ENCODE results near the gene SPRY2. TPM values are rescaled to one million over a fixed set of nuclear protein-coding genes. Genes with fewer than 3 reads are reported as not detected.

The SPRY2 gene
- total RNA-seq, 4 donors from 2014 or later = 26.4 to 40.4 (median 37.0) TPM

DNA sequence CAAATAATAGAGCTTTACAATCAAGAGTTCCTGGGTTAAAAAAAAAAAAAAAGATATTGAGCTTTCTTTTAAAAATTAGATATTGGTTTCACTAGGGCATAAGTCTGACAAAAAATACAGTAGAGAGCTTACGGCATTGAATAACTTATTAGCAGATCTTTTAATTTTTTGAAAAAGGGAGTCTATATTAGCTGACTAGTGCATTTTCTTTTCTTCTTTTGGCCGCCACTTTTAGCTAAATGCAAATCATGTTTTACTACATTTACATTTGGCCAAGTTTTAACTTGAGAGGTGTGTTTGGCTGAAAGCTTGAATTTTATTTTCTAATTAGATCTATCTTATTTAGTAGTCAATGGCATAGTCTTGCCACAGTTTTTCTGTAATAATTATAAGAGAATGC lies 43.4 kb downstream of the SPRY2 start:
- TF ChIP-seq, protein P1, sequence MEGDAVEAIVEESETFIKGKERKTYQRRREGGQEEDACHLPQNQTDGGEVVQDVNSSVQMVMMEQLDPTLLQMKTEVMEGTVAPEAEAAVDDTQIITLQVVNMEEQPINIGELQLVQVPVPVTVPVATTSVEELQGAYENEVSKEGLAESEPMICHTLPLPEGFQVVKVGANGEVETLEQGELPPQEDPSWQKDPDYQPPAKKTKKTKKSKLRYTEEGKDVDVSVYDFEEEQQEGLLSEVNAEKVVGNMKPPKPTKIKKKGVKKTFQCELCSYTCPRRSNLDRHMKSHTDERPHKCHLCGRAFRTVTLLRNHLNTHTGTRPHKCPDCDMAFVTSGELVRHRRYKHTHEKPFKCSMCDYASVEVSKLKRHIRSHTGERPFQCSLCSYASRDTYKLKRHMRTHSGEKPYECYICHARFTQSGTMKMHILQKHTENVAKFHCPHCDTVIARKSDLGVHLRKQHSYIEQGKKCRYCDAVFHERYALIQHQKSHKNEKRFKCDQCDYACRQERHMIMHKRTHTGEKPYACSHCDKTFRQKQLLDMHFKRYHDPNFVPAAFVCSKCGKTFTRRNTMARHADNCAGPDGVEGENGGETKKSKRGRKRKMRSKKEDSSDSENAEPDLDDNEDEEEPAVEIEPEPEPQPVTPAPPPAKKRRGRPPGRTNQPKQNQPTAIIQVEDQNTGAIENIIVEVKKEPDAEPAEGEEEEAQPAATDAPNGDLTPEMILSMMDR (IDR thresholded peaks at IDR 0.05) = no peak
- TF ChIP-seq POLR2A (IDR thresholded peaks at IDR 0.05) = no peak
- no peak for DNase-seq (ENCODE audit: low spot score in 2 of 2)
- H3K4me3 ChIP-seq (ENCODE audit: low read depth, poor library complexity, severe bottlenecking) = no peak overlapping the region
- WGBS, 2 donors = 47 to 59% methylated on average over 2 of the region's 2 CpGs
- intact Hi-C loops (cut with DNase I; ENCODE audit: low total_unique reads) = no loop called here

DNA sequence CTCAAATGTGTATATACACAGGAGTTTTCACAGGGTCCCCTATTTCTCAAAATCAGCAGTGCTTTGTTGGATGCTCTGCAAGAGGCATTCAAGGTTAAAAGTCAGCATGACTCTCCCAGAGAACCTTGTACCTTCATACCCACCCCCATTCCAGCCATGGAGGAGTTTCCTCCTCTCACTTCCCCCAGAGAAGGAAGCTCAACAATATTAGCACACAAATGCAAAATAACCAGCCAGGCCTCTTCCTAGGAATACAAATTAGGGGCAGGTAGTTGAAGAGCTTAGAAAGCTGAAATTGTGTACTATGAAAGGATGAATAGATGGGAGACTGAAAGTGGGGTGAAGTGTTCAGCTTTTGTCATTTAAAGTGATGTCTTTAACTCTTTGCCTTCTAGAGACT lies 43.8 kb downstream of the SPRY2 start:
- no peak for DNase-seq (ENCODE audit: low spot score in 2 of 2)
- H3K4me3 ChIP-seq (ENCODE audit: low read depth, poor library complexity, severe bottlenecking) = no peak overlapping the region
- no peak for TF ChIP-seq POLR2A (IDR thresholded peaks at IDR 0.05)
- TF ChIP-seq, protein P1 (IDR thresholded peaks at IDR 0.05) = no peak
- intact Hi-C loops (cut with DNase I; ENCODE audit: low total_unique reads) = no loop called here

DNA sequence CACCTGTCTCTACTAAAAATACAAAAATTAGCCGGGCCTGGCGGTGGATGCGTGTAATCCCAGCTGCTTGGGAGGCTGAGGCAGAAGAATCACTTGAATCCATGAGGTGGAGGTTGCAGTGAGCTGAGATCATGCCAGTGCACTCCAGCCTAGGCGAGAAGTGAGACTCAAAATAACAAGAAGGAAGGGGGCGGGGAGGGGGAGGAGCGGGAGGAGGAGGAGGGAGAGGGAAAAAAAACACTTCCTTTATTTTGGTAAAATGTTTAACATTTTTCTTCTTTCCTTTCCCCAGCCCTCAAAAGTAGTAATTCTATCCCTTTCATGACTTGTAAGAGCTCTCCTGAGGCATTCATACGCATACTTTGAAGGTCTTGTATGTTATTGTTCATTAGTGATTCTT lies 44.3 kb downstream of the SPRY2 start:
- intact Hi-C loops (cut with DNase I; ENCODE audit: low total_unique reads) = no loop called here
- no peak for TF ChIP-seq POLR2A (IDR thresholded peaks at IDR 0.05)
- TF ChIP-seq, protein P1 (IDR thresholded peaks at IDR 0.05) = no peak

DNA sequence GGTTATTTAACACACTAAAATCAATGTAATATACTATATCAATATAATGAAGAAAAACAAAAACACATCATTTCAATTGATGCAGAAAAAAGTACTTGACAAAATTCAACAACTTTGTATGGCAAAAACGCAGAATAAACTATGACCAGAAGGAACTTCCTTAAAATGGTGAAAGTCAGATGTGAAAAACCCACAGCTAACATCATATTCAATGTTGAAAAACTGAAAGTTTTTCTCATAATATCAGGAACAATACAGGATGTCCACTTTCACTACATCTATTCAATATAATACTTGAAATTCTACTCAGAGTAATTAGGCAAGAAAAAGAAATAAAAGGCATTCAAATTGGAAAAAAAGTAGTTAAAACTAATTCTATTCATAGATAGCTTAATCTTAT lies 50.3 kb downstream of the SPRY2 start:
- H3K4me3 ChIP-seq (ENCODE audit: low read depth, poor library complexity, severe bottlenecking) = no peak overlapping the region
- 88 to 89% methylated on average over 1 of the region's 1 CpG for WGBS, 2 donors
- no peak for DNase-seq (ENCODE audit: low spot score in 2 of 2)
- intact Hi-C loops (cut with DNase I; ENCODE audit: low total_unique reads) = no loop called here
- TF ChIP-seq, protein P1 (IDR thresholded peaks at IDR 0.05) = no peak

More for the DNA sequence above, 44.3 kb downstream of the SPRY2 start:
- no peak for DNase-seq (ENCODE audit: low spot score in 2 of 2)
- no peak overlapping the region for H3K4me3 ChIP-seq (ENCODE audit: low read depth, poor library complexity, severe bottlenecking)
- 88 to 89% methylated on average over 7 of the region's 7 CpGs for WGBS, 2 donors
